ENCODE results near the gene YJEFN3.

DNA sequence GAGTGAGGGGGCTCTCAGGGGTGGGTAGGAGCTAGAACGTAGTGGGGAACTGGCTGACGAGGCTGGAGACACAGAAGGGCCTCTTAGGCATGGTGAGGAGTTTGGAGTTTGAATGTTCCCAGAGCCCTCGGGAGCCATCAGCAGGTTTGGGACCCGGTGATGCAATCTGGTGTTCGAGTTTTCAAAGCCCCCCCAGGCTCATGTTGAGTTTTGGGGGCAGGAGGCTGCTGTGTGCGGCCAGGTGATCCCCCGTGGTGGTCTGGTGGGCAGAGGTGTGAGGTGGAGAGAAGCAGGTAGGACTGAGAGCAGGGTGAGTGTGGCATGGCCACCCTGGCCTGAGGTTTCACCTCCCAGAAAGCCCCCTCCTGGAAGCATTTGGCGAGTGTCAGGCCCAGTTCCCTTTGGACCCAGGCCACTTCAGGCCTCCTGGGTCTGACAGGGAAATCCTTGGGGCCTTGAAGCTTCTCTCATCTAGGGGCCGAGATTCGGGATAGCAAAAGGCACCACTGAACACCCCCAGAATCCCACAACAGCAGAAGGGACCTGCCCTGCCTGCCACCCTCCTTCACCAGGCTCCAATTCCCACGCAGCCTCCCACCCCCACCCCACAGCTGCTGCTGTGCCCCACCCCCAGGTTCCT is 1.2 kb downstream of the YJEFN3 start:
- TF ChIP-seq, protein P1, sequence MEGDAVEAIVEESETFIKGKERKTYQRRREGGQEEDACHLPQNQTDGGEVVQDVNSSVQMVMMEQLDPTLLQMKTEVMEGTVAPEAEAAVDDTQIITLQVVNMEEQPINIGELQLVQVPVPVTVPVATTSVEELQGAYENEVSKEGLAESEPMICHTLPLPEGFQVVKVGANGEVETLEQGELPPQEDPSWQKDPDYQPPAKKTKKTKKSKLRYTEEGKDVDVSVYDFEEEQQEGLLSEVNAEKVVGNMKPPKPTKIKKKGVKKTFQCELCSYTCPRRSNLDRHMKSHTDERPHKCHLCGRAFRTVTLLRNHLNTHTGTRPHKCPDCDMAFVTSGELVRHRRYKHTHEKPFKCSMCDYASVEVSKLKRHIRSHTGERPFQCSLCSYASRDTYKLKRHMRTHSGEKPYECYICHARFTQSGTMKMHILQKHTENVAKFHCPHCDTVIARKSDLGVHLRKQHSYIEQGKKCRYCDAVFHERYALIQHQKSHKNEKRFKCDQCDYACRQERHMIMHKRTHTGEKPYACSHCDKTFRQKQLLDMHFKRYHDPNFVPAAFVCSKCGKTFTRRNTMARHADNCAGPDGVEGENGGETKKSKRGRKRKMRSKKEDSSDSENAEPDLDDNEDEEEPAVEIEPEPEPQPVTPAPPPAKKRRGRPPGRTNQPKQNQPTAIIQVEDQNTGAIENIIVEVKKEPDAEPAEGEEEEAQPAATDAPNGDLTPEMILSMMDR (conservative IDR thresholded peaks at IDR 0.05; ENCODE audit: low read length): no peak
- no peak for TF ChIP-seq EZH2phosphoT487 (IDR thresholded peaks at IDR 0.05; ENCODE audit: borderline replicate concordance)

Data from Loucy (cell line).